Activated CD8-positive, alpha-beta memory T cell treated with anti-CD3 and anti-CD28 coated beads for 1 hour (primary cell): Measurements from ENCODE around the gene LRRK1.
"Not testable (repeated sequence)": the region's sequence is repeated elsewhere in the genome, so short reads cannot be mapped to it uniquely, and the experiment has no call there.

Source experiments
- DNase-seq, 2 donors: peaks; one replicate each; pipeline ENCODE4 v3.0.0-alpha.2; 2020; ENCODE audit warnings: low read depth in 1 of 2; ENCODE audit errors: extremely low read depth in 1 of 2

LRRK1 gene

DNA sequence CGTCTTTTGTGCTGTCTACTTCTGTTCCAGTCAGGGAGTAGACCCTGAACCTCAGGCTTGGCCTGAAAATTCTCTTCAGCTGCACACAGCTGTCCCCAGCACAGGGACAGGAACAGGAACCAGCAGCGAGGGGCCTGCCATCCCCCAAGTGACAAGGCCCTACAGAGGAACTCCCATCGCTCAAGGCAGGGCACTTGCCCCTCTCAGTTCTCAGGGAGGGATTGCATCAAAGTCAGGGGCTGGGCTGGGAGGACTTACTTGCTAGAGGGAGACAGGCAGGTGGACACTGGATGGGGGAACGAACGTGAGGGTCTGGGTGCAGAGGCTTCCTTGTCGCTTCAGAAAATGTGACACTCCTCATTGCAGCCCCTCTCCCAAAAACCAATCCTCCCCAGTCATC lies 169.1 kb downstream of the LRRK1 start:
- DNase-seq, result no peak

DNA sequence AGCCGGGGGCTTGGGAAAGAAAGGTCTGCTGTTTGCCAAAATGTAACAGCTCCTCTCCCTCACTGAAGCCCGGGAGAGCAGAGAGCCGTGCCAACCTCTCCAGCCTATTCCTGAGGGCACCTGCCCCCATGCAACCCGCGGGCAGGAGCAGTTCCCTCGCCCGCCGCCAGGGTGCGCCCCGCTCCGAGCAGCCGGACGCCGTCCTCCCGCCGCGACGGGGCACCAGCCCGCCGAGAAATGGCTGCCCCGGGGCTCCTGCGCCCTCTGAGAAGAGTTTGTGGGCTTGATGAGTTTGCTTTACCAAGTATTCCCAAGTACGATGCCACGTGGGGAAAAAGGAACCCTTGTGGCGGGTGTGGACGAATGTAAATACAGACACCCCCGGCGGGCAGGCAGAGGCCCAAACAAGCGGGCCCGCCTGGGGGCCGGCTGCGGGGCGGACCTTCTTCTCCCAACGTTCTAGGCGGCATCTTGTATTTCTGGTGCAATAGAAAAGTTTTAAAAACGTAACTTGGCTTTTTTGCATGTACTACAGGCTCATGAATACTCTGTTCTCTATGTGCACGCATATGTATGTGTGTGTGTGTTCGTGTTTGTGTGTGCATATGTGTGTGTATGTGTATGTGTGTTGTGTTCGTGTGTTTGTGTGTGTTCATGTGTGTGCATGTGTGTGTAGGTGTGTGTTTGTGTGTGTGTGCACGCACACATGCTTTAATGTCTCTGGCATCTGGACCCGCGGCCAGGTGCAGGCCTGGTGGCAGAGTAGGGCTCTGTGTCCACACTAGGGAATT lies 169.8 kb downstream of the LRRK1 start:
- peak; percentile 20 to 73 for DNase-seq

DNA sequence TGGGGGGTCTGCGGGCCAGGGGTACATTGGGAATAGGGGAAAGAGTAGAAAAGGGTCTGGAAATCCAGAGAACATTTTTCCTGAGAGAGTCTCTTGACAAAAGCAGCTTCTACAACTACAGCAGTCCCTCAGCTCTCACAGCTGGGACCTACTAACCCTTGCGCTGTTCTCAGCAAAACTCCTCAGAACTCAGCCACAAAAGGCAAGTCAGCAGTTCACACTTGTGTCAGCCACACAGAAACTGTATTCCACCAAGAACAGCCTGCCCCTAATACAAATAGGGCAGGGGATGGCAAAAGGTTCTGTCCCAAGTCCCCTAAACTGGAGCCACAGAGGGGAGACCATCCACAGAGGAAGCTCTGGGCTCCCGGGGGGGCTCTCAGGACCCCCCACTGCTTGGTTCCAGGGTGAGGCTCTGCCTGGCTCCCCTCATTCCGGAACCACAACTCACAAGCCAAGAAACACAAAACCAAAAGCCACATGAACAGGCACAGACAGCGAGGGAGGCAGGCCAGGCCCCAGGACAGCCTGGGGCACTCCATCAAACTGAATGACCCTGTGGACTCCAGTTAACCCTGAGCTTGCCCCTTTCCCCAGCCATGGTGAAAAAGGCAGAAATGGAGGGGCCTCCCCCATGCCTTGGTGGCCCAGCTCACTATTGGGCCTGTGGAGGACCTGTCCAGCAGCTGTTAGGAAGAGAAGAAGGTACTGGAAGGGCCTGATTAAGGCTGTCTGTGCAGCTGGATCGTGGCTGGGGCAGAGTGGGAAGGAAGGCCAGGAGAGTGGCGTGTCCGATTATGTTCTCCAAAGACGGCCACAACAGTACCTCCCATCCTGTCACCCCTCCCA lies 170.6 kb downstream of the LRRK1 start:
- DNase-seq, result no peak

DNA sequence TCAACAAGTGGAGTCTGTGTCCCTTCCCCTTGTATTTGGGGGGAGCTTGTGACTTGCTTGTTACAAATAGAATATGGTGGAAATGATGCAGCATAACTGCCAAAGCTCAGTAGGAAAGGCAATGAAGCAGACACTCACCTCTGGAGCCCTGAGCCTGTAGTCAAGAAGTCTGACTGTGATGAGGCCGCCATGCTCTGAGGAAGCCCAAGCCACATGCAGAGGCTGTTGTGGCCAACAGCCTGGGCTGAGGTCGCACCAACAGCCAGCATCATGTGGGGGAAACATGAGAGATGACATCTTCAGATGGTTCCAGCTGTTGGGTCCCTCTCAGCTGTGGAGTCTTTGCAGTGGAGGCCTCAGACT lies 171.3 kb downstream of the LRRK1 start:
- DNase-seq, result no peak

DNA sequence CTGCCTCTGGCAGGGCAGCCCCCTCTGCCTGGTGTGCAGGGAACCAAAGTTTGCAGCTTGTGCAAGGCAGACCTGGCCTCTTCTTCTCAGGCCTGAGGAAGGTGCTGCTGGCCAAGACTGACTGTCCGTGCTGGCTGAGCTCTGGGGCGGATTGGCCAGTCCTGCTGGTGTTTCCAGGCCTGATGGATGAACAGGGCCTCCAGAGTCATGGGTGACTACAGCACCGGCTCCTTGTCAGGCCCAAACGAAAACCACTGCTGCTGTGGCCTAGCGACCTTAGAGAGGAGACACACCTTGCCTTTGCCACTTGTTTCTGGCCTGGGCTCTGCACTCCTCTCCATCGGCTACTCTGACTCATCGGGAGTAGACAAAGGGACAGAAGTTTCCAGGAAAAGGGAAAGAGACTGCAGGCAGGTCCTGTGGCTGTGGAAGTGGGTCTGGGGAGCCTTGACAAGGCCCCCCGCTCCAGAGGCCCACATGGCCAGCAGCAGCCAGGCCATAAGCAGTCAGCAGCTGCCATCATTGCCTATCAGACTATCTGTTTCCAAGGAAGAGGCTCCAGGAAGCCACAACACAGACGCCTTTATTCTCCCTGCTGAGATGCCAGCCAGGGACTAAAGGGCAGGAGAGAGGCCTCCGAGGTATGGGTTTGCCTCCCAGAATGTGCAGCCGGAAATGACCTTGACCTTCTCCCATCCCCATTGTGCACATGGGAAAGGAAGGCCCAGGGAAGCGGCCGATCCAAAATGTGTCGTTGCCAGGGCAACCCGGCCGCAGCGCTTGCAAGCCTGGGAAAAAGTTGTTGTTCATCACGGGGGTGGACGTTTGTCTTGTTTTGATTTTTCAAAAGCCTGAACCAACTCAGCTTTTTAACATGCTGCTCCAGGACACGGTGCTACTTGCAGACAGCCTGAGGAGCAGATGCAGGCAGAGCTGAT lies 172.2 kb downstream of the LRRK1 start:
- DNase-seq, result no peak

DNA sequence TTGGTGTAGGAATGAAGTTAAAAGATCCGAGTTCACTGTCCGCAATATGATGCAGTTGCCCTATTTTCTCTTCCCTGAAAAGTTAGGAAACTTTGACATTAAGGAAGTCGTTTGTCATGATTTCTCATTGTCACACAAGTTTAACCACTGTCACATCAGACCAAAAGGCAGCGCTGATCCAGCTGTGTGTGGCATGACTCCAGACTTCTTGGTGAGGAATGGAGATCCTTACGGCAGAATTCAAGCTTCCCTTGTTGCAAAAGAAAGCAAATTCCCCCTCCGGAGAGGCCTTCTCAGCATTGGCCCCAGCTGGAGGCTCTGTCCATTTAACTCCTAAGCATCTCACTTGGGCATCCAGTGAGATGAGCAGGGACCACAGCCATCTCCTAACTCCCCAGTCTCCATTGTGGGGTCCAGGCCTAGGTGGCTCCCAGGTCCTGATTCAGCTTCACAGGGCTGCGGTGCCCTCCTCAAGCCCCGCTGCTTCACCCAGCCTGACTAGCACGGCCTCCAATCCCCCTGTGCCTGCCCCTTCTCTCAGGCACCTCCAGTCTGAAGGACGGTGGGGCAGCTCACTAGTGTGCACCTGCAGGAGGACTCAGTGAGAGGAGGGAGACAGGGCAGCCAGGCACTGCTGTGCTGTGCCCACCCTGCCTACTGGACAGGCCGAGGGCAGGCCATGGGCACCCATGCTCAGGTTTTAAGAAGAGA lies 173.2 kb downstream of the LRRK1 start:
- no peak for DNase-seq

DNA sequence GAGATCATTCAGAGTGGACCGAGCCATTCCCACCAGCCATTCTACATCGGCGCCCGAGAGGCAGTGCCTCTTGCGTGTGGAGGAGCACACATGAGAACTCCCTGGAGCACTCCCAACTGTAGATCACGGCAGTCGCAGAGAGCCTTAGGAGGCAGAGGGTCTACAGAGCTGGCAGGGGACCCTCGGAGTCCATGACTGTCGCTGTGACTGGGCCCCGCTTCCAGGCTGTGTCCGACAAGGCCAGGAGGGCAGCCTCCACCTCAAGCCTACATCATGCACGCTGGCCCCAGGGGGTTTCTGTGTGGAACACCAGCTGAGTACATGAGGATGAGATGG lies 173.7 kb downstream of the LRRK1 start:
- DNase-seq, result no peak

DNA sequence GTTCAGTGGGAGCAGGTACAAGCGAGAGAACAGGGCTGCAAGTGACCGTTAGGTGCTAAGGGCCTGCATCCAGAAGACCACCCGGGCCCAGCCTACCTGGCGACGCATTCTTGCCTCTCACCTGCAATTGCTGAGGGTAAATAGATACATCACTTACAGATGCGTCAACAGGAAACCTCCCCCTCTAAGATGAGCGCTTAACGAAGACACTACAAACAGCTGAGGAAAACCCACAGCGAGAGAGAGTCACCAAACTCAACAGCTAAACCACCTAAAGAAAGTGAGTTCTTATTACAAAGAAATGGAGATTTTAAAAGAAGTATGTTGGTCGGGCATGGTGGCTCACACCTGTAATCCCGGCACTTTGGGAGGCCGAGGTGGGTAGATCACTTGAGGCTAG lies 174.8 kb downstream of the LRRK1 start:
- no peak for DNase-seq

DNA sequence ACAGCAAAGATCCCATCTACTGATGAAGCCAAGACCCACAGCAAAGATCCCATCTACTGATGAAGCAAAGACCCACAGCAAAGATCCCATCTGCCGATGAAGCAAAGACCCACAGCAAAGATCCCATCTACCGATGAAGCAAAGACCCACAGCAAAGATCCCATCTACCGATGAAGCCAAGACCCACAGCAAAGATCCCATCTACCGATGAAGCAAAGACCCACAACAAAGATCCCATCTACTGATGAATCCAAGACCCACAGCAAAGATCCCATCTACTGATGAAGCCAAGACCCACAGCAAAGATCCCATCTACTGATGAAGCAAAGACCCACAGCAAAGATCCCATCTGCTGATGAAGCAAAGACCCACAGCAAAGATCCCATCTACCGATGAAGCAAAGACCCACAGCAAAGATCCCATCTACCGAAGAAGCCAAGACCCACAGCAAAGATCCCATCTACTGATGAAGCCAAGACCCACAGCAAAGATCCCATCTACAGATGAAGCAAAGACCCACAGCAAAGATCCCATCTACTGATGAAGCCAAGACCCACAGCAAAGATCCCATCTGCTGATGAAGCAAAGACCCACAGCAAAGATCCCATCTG lies 176.7 kb downstream of the LRRK1 start:
- DNase-seq, result not testable (repeated sequence)

DNA sequence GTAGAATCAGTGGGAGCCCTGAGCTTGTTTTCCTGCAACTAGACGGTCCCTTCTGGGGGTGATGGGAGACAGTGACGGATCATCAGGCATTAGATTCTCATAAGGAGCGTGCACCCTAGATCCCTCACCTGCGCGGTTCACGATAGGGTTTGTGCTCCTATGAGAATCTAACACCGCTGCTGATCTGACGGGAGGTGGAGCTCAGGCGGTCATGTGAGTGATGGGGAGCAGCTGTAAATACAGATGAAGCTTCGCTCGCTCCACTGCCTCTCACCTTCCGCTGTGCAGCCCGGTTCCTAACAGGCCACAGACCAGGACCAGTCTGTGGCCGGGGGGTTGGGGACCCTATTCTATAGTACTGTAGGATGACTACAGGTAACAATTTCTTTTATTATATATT lies 178.0 kb downstream of the LRRK1 start:
- no peak for DNase-seq

DNA sequence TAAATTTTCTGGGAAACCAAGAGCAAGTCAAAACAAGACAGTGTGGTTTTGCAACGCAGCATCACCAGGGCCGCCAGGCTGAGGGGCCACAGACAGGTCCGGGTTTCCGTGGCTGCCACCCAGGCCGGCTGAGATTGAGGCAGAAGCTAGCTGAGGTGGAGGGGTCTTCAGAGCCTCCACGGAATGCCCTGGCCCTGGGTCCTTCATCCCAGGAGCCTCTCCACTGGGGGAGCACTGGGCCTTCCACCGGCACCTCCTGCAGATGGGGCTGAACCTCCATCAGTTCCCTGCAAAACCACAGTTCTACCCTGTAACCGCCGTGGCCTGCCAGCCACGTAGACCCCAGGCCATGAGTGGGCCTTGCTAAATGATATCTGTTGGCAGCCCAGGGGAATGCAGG lies 180.0 kb downstream of the LRRK1 start:
- no peak for DNase-seq

DNA sequence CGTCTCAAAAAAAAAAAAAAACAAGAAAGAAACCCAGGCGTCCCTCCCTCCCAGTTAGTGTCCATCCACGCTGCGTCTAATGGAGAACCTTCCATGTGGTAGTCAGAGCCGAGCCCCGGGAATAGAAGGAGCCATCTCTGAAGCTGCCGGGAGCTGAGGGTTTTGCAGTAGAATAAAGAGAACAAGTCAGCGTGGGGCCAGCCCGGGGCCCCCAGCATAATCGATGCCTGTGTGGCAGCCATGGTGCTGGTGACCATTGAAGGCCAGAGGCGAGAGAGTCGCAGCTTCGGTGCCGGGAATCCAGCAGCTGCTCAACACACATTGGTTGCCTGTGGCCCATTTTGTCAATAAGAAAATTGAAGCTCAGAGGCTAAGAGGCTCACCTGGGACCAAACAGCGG lies 181.0 kb downstream of the LRRK1 start:
- DNase-seq, result no peak

DNA sequence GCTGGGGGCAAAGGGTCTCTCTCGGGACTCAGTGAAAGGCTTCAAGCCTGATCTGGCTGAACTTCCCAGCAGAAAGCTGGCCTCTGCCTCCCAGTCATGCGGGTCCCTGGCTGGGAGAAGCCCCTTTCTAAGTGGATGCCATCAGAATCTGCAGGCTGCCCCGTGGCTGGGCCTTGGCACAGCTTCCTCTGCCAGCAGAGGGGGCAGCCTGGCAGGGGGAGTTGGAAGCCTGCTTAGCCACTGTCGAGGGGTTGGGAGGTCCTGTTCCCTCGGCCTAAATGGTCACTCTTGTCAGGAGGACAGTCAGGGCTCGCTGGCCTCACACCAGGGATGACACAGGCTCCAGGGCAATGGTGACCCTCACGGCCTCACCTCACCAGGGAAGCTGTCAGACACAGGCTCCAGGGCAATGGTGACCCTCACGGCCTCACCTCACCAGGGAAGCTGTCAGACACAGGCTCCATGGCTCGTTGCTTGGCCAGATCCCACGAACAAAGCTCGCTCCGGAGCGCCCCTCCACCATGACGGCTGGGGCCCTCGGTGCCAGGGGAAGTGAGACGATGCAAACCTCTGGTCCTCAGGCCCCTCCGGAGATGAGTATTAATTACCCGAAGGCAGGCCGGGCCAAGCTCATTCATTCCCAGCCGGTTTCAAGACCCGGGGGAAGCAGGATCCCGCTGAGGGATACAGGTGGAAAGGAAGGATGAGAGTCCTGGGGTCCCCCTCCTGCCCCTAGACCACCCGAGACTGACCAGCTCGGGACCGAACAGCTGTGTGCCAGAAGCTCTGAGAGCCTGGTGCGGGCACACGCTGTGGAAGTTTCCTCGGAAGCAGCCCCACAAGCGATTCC lies 181.7 kb downstream of the LRRK1 start:
- DNase-seq, result no peak

DNA sequence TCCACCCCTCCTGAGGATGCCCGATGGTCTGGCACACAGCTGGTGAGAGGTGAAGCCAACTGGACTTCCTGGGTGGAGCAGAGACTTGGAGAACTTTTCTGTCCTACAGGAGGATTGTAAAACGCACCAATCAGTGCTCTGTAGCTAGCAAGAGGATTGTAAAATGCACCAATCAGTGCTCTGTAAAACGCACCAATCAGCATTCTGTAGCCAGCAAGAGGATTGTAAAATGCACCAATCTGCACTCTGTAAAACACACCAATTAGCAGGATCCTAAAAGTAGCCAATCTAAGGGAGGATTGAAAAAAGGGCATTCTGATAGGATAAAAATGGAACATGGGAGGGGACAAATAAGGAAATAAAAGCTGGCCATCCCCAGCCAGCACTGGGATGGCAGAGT lies 182.5 kb downstream of the LRRK1 start:
- no peak for DNase-seq

DNA sequence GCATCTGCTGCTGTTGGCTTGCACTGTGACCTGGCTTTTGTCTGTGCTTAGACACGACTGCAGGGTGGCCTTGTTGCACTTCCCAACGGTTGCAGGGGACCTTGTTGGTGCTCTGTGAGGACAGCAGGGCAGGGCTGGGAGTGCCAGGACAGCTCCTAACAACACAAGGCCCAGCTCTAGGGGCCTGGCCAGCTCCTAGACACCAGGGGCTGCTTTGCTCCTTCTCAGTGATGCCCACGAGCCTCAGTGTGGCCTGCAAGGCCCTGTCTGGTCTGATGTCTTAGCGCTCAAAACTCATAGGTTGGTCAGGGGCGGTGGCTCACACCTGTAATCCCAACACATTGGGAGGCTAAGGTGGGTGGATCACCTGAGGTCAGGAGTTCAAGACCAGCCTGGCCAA lies 183.6 kb downstream of the LRRK1 start:
- DNase-seq, result no peak

DNA sequence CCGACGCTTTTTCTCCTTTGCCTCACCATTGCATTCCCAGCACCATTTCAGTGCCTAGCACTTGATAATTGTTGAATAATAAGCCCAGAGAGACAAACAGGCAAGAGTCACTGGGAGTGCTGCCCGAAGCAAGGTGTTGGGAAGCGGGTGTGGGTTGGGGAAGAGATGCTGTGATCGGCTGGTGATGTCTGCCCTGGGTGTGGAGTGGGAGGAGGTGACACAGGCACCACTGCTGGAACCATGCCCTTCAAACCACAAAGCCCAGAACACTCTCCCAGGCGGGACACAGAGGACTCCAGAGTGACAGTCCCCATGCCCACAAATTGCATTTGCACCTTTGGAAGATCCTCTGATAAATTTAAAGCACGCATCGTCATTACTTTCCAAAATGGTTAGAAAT lies 184.4 kb downstream of the LRRK1 start:
- DNase-seq, result no peak

DNA sequence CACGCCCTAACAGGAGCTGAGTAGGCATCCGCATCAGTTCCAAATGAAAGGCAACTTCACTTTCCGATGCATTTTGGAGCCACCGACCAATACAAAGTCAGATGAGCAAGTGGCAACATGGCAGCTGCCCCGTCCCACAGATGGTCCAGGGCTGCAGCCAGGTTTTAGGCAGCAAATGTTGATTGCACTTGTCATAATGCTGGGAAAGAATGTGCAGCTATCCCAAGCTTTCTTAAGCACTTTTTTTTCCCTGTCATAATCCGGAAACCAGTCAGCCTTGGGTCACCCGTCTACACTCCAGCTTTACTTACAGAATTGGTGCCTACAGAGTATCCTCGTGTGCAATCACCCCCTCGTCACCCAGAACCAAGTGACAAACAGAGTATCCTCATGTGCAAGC lies 185.0 kb downstream of the LRRK1 start:
- no peak for DNase-seq

DNA sequence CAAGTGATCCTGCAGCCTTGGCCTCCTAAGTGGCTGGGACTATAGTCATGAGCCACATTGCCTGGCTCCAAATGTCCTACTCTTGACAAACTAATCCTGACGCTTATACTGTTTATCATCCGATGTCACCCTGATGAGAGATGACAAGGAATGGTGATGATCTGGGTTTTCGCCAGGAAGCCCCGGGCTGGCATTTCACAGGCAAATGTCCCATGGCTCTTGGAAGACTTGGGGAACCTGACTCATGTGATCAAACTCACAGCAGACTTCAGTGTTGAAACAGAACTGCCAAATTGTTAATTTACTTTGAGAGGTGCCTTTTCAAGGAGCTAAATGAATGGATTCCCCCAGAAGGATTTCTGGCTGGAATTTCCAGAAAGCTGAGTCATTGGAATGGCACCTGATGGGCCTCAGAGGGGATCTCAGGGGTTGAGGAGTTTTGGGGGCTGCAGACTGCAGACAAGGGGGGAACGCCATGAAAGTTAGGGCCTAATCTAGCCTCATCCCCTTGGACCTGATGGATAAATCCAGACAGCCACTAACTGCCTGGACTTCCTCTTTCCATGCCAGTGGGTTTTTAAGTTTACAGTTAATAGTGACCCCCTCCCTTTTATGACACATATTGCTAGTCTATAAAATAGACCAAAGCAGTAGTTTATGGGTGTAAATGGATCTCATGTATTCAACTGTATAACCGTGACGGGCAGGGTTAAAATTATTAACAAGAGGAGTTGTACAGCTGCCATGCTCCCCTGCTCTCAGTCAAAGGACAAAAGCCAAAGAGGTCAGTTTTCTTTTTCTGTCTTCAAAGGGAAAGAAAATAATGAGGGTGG lies 186.1 kb downstream of the LRRK1 start:
- no peak for DNase-seq

DNA sequence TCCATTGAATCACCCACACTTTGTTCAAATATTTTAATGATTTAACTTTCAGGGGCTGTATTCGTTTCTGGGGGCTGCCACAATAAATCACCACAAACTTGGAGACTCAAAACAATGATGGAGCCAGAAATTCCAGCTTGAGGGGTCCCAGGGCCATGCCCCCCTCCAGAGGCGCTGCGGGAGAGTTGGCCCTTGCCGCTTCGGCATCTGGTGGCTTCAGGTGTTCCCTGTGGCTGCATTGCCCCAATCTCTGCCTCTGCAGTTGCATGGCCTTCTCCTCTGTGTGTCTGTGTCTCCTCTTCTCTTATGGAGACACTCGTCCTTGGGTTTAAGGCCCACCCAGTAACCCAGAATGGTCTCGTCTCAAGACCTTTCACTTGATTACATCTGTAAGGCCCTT lies 187.9 kb downstream of the LRRK1 start:
- DNase-seq, result no peak
